Endothelial cell of umbilical vein (primary cell): ENCODE results near the gene MEN1. TPM values are rescaled to one million over a fixed set of nuclear protein-coding genes. Genes with fewer than 3 reads are reported as not detected.

Experiments
- BruUV-seq: library from RNA; stranded (reverse); fragments of 400-500 nt; replicated peaks from 2 replicates; lab custom pipeline; 2021; lab: Mats Ljungman, UMichigan
- CTCF ChIA-PET: fragments of 300-600, 350-600 bp; sonication (Branson Sonifier 250); formaldehyde crosslinking; loops from one replicate; lab custom pipeline; 2021; ENCODE audit warnings: antibody characterized with exemption, inconsistent platforms; lab: Charles Lee
- POLR2A ChIA-PET: fragments of 300-600, 350-600 bp; sonication (Branson Sonifier 250); formaldehyde crosslinking; loops from one replicate; lab custom pipeline; 2021; ENCODE audit warnings: antibody characterized with exemption, inconsistent platforms; lab: Charles Lee
- DNase-seq: peaks from one replicate; pipeline ENCODE4 v3.0.0-alpha.2; 2011; ENCODE audit warnings: low read depth, low spot score
- FAIRE-seq: peaks from 2 replicates; lab custom pipeline; 2011; peaks lifted over from hg19 to GRCh38; lab: Jason Lieb, UNC
- H2AFZ ChIP-seq: 2 replicates; pipeline ENCODE4 v1.6.0; 2012; ENCODE audit warnings: low read depth, low read length, control low read depth, inconsistent platforms
- H3K27ac ChIP-seq: 2 replicates; pipeline ENCODE4 v1.5.1; 2011; ENCODE audit warnings: low read depth, mild to moderate bottlenecking, control low read depth, low read length, moderate library complexity; ENCODE audit not compliant: insufficient read depth
- H3K27me3 ChIP-seq, 2 experiments: 2 replicates each; pipeline versions ENCODE4 v1.6.0 to v1.6.1; 2011; ENCODE audit warnings: low read length in 2 of 2, mixed read lengths in 1 of 2; ENCODE audit not compliant: control insufficient read depth in 2 of 2, insufficient read depth in 2 of 2
- H3K36me3 ChIP-seq, 2 experiments: 2 replicates in 1 of 2; 3 replicates in 1 of 2; pipeline ENCODE4 v1.5.1; 2011; ENCODE audit warnings: low read length in 2 of 2, mild to moderate bottlenecking in 1 of 2, moderate library complexity in 1 of 2; ENCODE audit not compliant: control insufficient read depth in 2 of 2, insufficient read depth in 2 of 2; ENCODE audit errors: extremely low read depth in 1 of 2
- H3K4me1 ChIP-seq: 3 replicates; pipeline ENCODE4 v1.5.1; 2011; ENCODE audit warnings: mild to moderate bottlenecking, low read length; ENCODE audit not compliant: control insufficient read depth, insufficient read depth; ENCODE audit errors: extremely low read depth
- H3K4me2 ChIP-seq: 2 replicates; pipeline ENCODE4 v1.6.1; 2011; ENCODE audit warnings: low read length, control low read depth, mixed read lengths; ENCODE audit not compliant: insufficient read depth
- H3K4me3 ChIP-seq, 3 experiments: fragments of 200-600 bp in 1 of 3; sonication (generic), shearing (Covaris generic) in 1 of 3; replicated peaks in 1 of 3; 2 replicates each; pipeline ENCODE4 v1.5.1; 2011 to 2016; ENCODE audit warnings: control low read depth in 3 of 3, low read length in 3 of 3, mild to moderate bottlenecking in 2 of 3, inconsistent platforms in 1 of 3, low read depth in 1 of 3, moderate library complexity in 1 of 3; ENCODE audit not compliant: insufficient read depth in 1 of 3
- H3K79me2 ChIP-seq: 2 replicates; pipeline ENCODE4 v1.6.0; 2012; ENCODE audit warnings: low read length, inconsistent platforms; ENCODE audit not compliant: control insufficient read depth, insufficient read depth
- H3K9ac ChIP-seq: replicated peaks from 2 replicates; pipeline ENCODE3; 2011; ENCODE audit warnings: low read length, control low read depth; ENCODE audit not compliant: insufficient read depth; ENCODE audit errors: extremely low read depth
- H3K9me1 ChIP-seq: replicated peaks from 3 replicates; pipeline ENCODE4 v1.6.0; 2011; ENCODE audit warnings: mild to moderate bottlenecking, low read length; ENCODE audit not compliant: control insufficient read depth, insufficient read depth; ENCODE audit errors: extremely low read depth
- H3K9me3 ChIP-seq: replicated peaks from 2 replicates; pipeline ENCODE4 v1.5.1; 2012; ENCODE audit warnings: low read length, inconsistent platforms; ENCODE audit not compliant: control insufficient read depth, insufficient read depth
- H4K20me1 ChIP-seq: replicated peaks from 2 replicates; pipeline ENCODE3; 2011; ENCODE audit warnings: mild to moderate bottlenecking, low read length; ENCODE audit not compliant: control insufficient read depth, insufficient read depth; ENCODE audit errors: extremely low read depth
- CTCF ChIP-seq, 2 donors: IDR thresholded peaks; 1 replicate in 1 of 2; 2 replicates in 1 of 2; pipeline ENCODE4 v1.5.1; 2011; ENCODE audit warnings: low read length in 2 of 2, mild to moderate bottlenecking in 2 of 2, moderate library complexity in 2 of 2, control low read depth in 1 of 2, inconsistent platforms in 1 of 2, low read depth in 1 of 2; ENCODE audit not compliant: insufficient read depth in 1 of 2; ENCODE audit errors: extremely low read depth in 1 of 2
- EZH2 ChIP-seq: IDR thresholded peaks from 2 replicates; pipeline ENCODE4 v1.6.1; 2012; ENCODE audit warnings: borderline replicate concordance, low read depth, mild to moderate bottlenecking, moderate library complexity, low read length, inconsistent platforms; ENCODE audit not compliant: severe bottlenecking
- FOS ChIP-seq: IDR thresholded peaks from 2 replicates; pipeline ENCODE4 v1.6.1; 2011; ENCODE audit warnings: mild to moderate bottlenecking, low read length, moderate library complexity, borderline replicate concordance; ENCODE audit not compliant: insufficient read depth
- GATA2 ChIP-seq: IDR thresholded peaks from 2 replicates; pipeline ENCODE4 v1.7.0; 2011; ENCODE audit warnings: low read depth, mild to moderate bottlenecking, moderate library complexity, mixed read lengths, low read length; ENCODE audit not compliant: insufficient read length, insufficient read depth
- JUN ChIP-seq: IDR thresholded peaks from 2 replicates; pipeline ENCODE4 v1.6.1; 2011; ENCODE audit warnings: borderline replicate concordance, low read depth; ENCODE audit not compliant: insufficient read length, insufficient read depth
- MAX ChIP-seq: IDR thresholded peaks from 2 replicates; pipeline ENCODE4 v1.6.1; 2011; ENCODE audit not compliant: insufficient read depth, insufficient read length
- MYC ChIP-seq: IDR thresholded peaks from one replicate; pipeline ENCODE4 v1.6.1; 2011; ENCODE audit warnings: mild to moderate bottlenecking, low read depth, low read length
- POLR2A ChIP-seq: IDR thresholded peaks from 2 replicates; pipeline ENCODE4 v1.6.1; 2012; ENCODE audit warnings: low read depth, mild to moderate bottlenecking, control low read depth, low read length
- POLR2AphosphoS5 ChIP-seq: IDR thresholded peaks from 2 replicates; pipeline ENCODE4 v1.6.1; 2012; ENCODE audit warnings: low read depth, mild to moderate bottlenecking, control low read depth, low read length, moderate library complexity; ENCODE audit not compliant: insufficient read depth
- dilution Hi-C: fragments of 300-500 bp; cut with MboI; formaldehyde crosslinking; loops from one replicate; pipeline ENCODE4 v1.15.0; 2019; ENCODE audit warnings: low sequenced_read_pairs; ENCODE audit not compliant: extremely low pct_ligation_motif_present
- intact Hi-C: fragments of 100-400 bp; cut with micrococcal nuclease; formaldehyde crosslinking; loops from one replicate; pipeline ENCODE4 v1.10.0; 2022
- polyA plus RNA-seq, 4 experiments: library from polyadenylated mRNA; depleted of rRNA in 3 of 4; stranded (reverse) in 3 of 4; unstranded in 1 of 4; fragments of >200 nt; gene quantifications; 2 replicates each; pipeline versions ENCODE4 v1.2.1 to v1.2.3, GENCODE V29; 2011 to 2012; ENCODE audit warnings: missing spikeins in 1 of 4
- total RNA-seq: library from RNA; stranded (reverse); gene quantifications from 2 replicates; pipeline ENCODE4 v1.2.3, GENCODE V29; 2021

Gene MEN1
- total and polyA plus RNA-seq, 2 donors (not counting 3 experiments of a cell fraction or from before 2014, with no cell fraction given): 41.1 to 43.1 TPM

GRCh38 chr11:64852804-64853509 is 42.6 kb upstream of the MEN1 start:
- dilution Hi-C loops: no loop called here
- no peak overlapping the region for H3K9ac ChIP-seq
- H3K36me3 ChIP-seq: peaks cover 0 to 7% of the 10 kb centered on the region in 2 experiments
- no peaks in the 10 kb centered on the region for H3K9me1 ChIP-seq
- TSS peak; percentile 45 for BruUV-seq
- H3K27me3 ChIP-seq: no peaks in the 10 kb centered on the region
- DNase-seq (no peak), FAIRE-seq (no peak)
- ChIA-PET POLR2A (interaction anchor here (2.8 kb wide), 1 partner anchor 25 kb away, joined by 18 read pairs; the partner anchor contains the start of gene EHD1), CTCF (interaction anchor here (0.8 to 9.1 kb wide), 5 partner anchors 12 to 144 kb away, joined by 3 to 101 read pairs (median 37); partner anchors contain the start of genes BATF2 and EHD1)
- no peak overlapping the region for H3K4me3 ChIP-seq
- peaks cover 19% of the 10 kb centered on the region for H3K79me2 ChIP-seq
- H4K20me1 ChIP-seq: no peaks in the 10 kb centered on the region
- intact Hi-C loops: no loop called here
- no peaks in the 10 kb centered on the region for H3K9me3 ChIP-seq
- no peak overlapping the region for H2AFZ ChIP-seq
- peaks cover 30% of the 10 kb centered on the region for H3K4me1 ChIP-seq
- H3K4me2 ChIP-seq: no peak overlapping the region
- H3K27ac ChIP-seq: no peak overlapping the region
- TF ChIP-seq JUN (no peak), POLR2A (no peak), MAX (no peak), MYC (no peak), CTCF (IDR thresholded peaks at IDR 0.05; ENCODE audit: extremely low read depth in 1 of 2, insufficient read depth in 1 of 2, low read depth in 1 of 2, low read length in 2 of 2) (no peak), GATA2 (no peak), FOS (no peak), POLR2AphosphoS5 (no peak), EZH2 (no peak)
